Stomach (tissue), 4 donors: ENCODE measurements around the gene SMNDC1.

ENCODE experiments used
- CTCF ChIP-seq, 7 experiments: fragments of 450-650 bp in 4 of 7; fragments of 200-600 bp in 3 of 7; sonication (generic) in 3 of 7; IDR thresholded peaks; one replicate each; pipeline ENCODE4 v1.5.1; 2016 to 2019; ENCODE audit warnings: antibody characterized with exemption in 7 of 7, control low read depth in 2 of 7, mild to moderate bottlenecking in 1 of 7
- EP300 ChIP-seq: sonication (generic); formaldehyde crosslinking; IDR thresholded peaks from one replicate; pipeline ENCODE4 v1.6.1; 2017; ENCODE audit warnings: antibody characterized with exemption
- POLR2A ChIP-seq, 4 donors: fragments of 450-650 bp; IDR thresholded peaks; one replicate each; pipeline ENCODE4 v1.6.1; 2016; ENCODE audit warnings: antibody characterized with exemption in 4 of 4, control low read depth in 2 of 4, mild to moderate bottlenecking in 1 of 4, moderate library complexity in 1 of 4
- POLR2AphosphoS5 ChIP-seq, 3 donors: sonication (generic); formaldehyde crosslinking; IDR thresholded peaks; one replicate each; pipeline ENCODE4 v1.6.1; 2016; ENCODE audit warnings: antibody characterized with exemption in 3 of 3

GRCh38 chr10:110349386-110349785 is 44.7 kb upstream of the SMNDC1 start:
- TF ChIP-seq POLR2A (IDR thresholded peaks at IDR 0.05) (no peak), CTCF (IDR thresholded peaks at IDR 0.05) (no peak), POLR2AphosphoS5 (IDR thresholded peaks at IDR 0.05) (no peak), EP300 (no peak)
